CD4-positive, alpha-beta T cell treated with Interleukin-15 for 4 hours (primary cell): ENCODE results near the gene NDUFA12.
"Not testable (repeated sequence)": the region's sequence is repeated elsewhere in the genome, so short reads cannot be mapped to it uniquely, and the experiment has no call there.

Experiments
- DNase-seq: peaks from one replicate; pipeline ENCODE4 v3.0.0-alpha.2; 2020; ENCODE audit warnings: low spot score

NDUFA12 gene

DNA sequence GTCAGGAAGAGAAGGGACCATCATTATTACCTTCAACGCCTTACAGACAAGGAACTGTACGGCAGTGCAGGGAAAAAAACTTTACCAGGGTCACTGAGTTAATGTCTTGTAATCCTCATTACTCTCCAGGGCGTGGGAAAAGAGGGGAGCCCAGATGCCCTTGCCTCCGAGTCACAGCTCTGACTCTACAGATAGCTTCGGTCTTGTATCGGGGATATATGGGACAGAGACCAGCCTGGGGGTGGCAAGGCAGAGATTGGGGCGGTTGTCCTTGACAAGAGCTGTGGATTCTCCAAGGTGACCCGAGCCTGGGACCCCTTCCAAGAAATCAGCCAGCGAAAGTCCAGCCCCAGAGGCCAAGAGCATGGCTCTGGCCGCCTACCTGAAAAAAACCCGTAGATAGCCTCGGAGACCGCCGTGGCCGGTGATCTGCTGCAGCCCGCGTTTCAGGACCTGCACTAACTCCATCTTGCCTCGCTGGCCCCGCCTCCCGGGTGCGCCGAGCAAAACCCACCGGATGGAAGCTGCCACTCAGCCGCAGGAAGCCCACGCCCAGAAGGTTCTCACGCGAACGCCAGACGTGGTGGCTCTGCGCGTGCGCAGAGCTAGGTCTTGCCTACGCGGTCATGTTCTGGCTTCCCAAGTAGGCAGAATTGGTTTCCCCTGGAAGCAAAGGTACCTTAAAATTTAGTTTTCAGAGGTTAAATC, at the start of gene NDUFA12:
NDUFA12 (minus strand) TSS at position 485 of the 708 bp plus-strand sequence; CDS start at position 468, 17 bp downstream.
- DNase-seq, result peak; percentile 95

DNA sequence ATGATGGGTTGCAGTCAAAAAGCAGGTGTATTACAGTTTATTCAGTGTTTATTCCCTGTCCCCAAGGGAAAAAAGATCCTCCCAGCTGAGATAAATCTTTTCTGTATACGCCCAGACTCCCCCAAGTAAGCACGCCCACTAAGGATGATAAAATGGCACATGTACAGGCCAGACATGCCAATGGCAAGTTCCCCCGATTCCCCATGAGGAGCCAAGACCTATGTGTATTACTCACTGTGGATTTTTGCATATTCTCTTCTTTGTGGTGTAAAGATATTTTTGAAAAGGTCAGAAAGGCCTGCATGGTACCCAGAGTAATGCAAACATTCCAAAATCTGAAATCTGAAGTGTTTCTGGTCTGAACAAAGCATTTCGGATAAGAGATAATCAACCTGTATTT, 47.7 kb upstream of the NDUFA12 start:
- DNase-seq, result no peak

DNA sequence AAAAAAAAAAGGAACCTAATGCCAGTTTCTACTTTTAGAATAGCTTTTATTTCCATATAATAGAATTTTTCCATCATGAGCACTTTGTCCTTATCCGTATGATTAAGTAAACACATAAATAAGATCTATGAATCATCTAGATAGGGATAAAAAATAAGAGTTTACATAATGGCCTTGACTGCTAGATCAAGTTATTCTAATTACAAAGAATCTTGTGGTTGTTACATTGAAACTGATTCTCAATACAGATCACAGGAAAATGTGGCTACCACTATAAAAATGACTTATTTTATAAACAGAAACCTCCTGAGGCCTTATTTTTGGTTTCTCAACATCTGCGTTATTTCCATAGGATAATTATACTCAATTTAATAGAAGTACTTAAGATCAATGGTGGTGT, 34.4 kb upstream of the NDUFA12 start:
- DNase-seq, result no peak

DNA sequence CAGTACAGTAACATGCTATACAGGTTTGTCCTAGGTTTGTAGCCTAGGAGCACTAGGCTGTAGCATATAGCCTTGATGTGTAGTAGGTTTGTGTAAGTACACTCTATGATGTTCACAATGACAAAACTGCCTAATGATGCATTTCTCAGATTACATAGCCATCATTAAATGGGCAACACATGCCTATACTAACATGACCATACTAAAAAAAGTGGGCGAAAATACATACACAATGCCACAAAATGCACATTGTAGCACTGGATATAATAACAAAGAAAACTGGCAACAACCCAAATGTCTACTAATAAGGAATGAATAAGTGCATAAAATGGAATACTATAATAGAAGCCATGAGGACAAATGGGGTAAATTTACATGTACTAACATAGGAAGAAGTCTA, 31.3 kb upstream of the NDUFA12 start:
- no peak for DNase-seq

DNA sequence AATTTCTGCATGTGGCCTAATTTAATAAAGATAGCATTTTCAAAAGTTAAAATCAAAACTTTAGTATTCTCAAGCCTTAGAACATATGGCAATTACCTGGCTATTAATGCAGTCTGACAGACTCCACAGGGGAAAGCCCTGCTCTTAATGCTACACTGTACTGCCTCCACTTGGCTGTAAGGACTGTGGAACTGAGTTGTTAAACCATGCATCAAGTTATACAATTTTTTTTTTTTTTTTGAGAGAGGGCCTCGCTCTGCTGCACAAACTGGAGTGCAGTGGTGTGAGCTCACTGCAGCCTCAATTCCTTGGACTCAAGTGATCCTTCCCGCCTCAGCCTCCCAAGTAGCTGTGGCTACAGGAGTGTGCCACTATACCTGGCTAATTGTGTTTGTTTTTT, 19.0 kb upstream of the NDUFA12 start:
- no peak for DNase-seq

DNA sequence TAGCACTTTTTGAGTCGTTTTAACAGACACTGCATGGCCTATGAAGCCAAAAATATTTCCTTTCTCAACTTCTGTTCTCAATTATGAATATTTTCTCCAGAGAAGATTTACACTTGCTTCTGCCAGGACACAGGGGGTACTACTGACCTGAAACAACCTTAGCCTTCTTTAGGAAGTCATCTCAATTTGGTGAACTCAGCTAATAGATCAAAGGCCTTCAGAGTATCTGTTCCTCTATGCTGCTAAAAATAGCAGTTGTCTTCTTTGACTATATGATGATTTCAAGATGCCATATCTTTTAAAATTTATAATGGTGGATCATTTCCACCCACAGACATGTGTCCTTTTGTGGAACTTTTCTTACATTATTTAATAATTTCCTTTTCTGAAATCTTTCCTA, 14.0 kb upstream of the NDUFA12 start:
- no peak for DNase-seq

DNA sequence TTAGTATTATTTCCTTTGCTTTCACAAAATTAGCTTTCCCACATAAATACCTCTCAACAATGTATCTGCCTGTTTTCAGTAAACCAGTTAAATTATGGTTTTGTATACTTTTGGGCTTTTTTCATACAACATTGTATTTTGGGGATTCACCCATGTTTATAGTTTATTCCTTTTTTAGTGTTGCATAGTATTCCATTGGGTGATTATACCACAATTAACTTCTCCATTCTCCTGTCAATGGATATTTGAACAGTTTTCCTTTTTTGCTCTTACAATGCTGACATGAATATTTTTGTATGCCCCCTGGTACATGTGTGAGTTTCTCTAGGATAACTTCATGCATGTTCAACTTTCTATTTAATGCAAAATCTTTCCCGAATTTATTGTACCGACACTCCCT, 12.6 kb upstream of the NDUFA12 start:
- DNase-seq, result no peak

DNA sequence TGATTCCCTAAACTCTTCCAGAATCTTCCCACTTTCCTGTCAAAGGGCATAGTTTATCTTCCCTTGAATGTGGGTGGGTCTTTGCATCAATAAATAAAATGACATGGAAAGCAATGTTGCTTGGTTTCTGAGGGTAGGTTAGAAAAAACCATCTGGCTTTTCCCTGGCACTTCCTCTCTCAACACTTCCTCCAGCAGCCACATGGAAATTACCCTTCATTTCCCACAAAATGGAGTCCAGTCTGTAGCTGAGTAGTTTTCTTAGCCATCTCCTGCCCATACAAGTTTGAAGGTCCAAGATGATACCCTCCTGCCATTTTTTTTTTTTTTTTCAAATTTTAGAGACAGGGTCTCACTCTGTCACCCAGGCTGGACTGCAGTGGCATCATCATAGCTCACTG, 11.1 kb upstream of the NDUFA12 start:
- no peak for DNase-seq

DNA sequence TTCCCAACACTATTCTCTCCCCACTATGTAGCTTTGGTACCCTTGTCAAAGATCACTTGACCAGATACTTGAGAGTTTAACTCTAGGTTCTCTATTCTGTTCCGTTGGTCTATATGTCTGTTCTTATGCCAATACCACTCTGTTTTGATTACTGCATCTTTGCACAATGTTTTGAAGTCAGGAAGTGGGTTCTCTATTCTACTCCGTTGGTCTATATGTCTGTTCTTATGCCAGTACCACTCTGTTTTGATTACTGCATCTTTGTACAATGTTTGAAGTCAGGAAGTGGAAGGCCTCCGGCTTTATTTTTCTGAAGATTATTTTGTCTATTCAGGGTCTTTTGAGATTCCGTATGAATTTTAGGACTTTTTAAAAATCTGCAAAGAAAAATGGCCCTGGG, 2.7 kb upstream of the NDUFA12 start:
- no peak for DNase-seq

DNA sequence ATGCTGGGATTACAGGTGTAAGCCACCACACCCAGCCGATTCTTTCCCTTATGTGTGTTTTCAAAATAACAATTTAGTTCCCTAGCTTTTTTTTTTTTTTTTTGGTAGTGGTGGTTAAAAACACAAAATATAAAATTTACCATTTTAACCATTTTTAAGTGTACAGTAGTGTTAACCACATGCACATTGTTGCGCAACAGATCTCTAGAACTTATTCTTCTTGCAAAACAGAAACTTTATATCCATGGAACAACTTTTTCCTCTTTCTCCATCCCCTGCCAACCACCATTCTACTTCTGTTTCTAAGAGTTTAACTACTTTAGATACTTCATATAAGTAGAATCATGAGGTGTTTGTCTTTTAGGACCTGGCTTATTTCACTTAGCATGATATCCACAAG, 1.1 kb upstream of the NDUFA12 start:
- no peak for DNase-seq

DNA sequence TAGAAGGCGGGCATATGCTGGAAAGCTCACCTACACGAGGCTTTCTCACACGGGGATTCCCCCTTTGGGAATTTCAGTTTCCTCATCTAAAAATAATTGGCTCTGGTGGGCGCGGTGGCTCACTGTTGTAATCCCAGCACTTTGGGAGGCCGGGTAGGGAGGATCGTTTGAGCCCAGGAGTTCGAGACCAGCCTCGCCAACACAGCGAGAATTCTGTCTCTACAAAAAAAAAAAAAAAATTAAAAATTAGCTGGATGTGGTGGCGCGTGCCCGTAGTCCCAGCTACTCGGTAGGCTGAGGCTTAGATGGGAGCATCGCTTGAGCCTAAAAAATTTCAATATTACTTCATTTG, 400 bp upstream of the NDUFA12 start:
- no peak for DNase-seq

DNA sequence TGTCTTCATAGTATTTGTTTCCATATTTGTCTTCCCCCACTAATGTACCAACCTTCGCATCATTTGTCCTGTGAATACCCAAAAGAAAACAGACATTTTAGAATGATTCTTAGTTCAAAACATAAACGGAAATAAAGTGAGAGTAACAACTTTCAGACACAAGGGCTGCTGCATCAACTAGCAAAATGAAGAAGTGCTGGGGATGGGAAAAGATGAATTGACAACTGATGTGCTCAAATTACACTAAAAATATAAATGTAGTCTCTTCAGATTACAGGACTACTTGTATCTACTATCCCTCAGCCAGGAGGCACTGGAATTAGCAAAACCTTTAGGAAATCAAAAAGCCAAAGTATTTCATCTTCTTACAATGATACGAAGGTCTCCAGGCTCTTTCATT, 743 bp downstream of the NDUFA12 start:
- no peak for DNase-seq

DNA sequence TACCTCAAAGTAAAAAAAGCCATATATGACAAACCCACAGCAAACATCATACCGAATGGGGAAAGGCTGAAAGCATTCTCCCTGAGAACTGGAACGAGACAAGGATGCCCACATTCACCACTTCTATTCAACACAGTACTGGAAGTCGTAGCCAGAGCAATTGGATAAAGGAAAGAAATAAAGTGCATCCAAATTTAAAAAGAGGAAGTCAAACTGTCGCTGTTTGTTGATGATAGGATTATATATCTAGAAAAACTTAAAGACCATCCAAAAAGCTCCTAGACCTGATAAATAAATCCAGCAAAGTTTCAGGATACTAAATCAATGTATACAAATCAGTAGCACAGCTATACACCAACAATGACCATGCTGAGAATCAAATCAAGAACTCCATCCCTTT, 5.2 kb downstream of the NDUFA12 start:
- no peak for DNase-seq

DNA sequence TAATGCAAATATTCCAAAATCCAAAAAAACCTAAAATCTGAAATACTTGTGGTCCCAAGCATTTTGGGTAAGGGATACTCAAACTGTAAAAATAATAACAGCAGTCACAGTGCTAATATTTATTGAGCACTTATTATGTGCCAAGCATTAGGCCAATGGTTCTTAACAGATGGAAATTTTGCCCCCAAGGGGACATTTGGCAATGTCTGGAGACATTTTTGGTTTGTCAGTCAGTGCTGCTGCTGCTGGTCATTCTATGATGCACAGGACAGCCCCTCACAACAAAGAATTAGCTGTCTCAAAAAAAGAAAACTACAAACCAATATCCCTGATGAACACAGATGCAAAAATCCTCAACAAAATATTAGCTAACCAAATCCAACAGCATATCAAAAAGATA, 5.8 kb downstream of the NDUFA12 start:
- DNase-seq, result no peak

DNA sequence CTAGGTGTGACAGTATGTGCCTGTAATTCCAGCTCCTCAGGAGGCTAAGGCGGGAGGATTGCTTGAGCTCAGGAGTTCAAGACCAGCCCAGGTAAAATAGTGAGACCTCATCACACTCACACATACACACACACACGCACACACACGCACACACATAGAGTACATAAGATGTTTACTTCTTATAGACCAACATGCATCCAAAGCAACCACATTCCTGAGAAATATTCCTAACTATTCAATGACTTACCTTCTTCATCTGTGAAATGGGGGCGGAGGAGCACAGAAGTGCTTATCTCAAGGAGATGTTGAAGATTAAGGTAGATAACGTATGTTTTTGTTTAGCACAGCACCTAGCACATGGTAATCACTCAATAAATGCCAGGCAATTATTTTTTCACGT, 6.4 kb downstream of the NDUFA12 start:
- DNase-seq, result no peak

DNA sequence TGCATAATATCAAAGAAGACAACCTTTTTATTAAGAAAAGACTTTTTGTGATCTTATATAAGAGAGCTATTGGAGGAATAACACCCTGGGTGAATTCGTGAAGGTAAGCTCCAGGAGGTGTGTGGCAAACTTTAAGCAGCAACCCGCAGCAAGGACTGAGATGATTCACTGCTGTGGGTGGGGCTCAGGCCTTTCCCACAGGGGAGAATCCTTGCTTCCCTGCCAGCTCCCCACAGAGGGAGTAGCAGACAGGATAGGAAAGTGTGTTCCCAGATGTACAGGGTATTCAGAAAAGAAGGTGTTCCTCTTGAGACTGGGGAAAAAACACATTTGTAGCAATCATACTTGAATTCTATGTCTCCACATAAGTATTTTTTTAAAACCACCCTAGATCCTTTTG, 9.2 kb downstream of the NDUFA12 start:
- DNase-seq, result no peak

DNA sequence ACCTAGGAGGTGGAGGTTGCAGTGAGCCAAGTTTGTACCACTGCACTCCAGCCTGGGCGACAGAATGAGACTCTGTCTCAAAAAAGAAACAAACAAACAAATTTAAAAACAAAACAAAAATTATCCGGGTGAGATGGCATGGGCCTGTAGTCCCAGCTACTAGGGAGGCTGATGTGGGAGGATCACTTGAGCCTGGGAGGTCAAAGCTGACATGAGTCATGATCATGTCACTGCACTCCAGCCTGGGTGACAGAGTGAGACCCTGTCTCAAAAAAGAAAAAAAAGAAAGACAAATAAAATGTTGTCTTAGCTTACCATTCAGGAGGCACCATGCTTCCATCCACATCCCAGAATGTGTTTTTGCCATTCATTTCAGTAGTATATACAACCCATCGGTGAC, 9.6 kb downstream of the NDUFA12 start:
- DNase-seq, result not testable (repeated sequence)

DNA sequence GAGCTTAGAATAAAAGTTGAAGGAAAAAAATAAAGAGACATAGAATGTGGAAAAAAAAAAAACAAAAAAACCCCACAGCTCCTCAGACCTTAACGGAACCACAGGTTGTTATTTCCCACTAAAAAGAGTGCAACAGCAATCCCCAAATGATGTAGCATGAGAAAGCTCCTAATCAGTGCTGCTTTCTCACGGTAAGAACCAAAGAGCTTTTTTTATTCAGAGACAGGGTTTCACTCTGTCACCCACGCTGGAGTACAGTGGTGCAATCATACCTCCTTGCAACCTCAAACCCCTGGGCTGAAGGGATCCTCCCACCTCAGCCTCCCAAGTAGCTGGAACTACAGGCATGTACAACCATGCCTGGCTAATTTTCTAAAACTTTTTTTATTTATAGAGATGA, 13.3 kb downstream of the NDUFA12 start:
- DNase-seq, result no peak

DNA sequence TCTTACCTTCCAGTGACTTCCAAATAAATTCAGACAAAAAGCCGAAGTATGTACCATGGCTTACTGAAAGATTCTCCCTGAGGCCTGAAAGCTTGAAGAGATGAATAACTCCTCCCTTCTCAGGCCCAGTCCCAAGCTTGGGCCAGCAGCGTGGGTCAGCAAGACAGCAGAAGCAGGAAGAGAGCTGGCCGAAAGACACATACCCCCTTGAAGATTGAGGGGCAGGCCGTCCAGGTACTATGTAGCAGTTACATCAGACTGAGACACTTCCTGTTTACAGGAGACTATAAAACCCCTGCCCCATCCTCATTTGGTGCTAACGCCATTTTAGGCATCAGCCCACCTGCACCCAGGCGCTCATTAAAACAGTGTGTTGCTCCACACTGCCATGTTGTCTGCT, 15.0 kb downstream of the NDUFA12 start:
- no peak for DNase-seq

DNA sequence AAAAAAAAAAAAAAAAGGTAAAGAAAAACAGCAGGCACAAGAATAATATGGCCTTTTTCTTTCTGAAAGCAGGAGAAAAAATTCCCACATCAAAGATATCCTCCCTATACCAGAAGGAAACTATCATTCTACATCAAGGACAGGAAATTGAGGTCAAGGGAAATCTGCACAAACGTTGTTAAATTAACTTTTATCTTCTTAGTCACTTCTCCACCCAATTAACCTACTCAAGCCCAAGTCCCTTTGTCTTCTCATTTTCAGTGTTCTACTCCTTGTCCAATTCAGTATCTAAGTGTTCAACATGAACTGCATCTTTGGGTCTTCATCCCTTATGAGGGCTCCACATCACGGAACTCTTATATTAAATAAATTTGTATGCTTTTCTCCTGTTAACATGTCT, 15.7 kb downstream of the NDUFA12 start:
- DNase-seq, result peak; percentile 26

DNA sequence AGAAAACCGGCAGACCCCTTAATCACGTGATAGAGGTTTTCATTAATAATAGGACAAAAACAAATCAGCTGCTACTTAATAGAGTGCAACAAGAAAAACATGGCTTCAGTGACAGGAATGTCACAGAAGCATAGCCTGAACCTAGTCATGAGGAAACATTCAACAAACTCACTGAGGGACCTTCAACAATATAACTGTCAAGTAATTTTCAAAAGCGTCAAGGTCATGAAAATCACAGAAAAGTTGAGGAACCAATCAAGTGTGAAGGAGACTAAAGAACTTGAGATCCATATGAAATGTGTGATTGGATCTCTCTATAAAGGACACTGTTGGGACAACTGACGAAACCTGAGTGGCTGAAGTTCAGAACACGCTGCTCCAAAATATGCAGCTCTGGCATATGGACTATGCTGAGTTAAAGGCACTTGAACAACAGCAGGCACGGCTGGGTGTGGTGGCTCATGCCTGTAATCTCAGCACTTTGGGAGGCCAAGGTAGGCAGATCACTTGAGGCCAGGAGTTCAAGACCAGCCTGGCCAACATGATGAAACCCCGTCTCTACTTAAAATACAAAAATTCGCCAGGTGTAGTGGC, 16.3 kb downstream of the NDUFA12 start:
- no peak for DNase-seq

DNA sequence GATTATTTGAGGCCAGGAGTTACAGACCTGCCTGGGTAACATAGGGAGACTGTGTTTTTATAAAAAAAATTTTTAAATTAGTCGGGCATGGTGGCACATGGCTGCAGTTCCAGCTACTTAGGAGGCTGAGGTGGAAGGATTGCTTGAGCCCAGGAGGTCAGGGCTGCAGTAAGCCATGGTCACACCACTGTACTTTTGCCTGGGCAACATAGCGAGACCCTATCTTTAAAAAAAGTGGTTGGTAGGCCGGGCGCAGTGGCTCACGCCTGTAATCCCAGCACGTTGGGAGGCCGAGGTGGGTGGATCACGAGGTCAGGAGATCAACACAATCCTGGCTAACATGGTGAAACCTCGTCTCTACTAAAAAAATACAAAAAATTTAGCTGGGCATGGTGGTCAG, 18.4 kb downstream of the NDUFA12 start:
- not testable (repeated sequence) for DNase-seq

DNA sequence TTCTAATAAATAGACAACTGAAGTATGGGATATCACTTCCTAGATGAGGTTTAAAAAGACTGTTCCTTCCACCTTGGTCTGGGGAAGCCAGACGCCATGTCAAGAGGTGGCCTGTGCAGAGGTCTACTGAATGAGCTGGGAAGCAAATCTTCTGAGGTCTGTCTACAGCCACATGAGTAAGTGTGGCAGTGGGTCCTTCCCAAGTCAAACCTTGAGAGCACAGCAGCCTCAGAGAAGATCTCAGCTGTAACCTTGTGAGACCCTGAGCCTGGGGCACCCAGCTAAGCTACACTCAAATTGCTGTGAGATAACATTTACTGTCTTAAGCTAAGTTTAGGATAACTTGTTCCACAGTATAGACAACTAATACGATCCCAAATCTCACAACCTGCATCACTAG, 20.2 kb downstream of the NDUFA12 start:
- DNase-seq, result no peak

DNA sequence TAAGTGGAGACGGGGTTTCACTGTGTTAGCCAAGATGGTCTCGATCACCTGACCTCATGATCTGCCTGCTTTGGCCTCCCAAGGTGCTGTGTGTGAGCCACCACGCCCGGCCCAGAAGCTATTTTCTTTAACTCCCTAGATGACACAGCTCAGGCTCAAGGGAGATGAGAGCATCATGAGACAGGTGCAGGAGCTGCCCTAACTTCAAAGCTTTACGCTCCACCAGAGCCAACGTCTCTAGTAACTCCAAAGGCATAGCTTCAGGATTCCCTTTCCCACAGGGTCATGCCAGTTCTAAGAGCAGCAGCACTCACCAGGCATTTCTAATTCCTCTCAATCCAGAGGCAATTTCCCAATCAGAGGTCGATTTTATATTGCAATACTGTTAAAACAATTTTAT, 21.0 kb downstream of the NDUFA12 start:
- no peak for DNase-seq
